ENCODE results near the gene XPNPEP2.

DNA sequence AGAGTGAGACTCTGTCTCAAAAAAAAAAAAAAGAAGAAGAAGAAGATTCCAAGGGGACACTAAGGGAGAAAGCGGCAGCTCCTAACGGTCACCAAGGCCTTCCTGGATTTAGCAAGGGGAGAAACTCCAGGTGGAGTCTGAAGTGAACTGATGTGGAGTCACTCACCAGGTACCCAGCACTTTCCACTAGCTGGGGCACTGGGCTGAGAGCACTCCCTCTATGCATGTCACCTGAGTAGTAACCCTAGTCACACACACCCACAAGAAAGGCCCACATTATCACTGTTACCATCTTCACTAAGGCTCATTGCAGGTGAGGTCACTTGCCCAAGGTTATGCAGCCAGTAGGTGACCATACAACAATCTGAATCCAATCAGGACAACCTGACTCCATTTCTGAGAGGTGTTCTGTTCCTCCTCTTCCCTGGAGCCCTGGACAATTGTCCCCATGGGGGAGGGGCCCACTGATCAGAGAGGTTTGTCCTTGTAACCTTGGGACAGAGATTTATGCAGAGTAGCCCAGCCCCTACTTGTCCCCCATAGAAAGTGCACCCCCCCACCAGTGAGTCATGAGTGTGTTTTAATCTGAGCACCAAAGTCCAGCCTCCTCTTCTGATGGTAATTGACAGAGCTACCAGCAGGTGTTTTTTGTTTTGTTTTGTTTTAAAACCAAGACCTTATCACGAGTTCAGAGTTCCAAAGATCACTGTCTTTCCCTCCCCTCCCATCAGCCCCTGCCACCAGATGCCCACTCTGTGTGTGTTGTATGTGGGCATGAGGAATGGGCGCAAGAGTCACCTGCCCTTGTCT is 35.1 kb downstream of the XPNPEP2 start:
- TF ChIP-seq, protein P1, sequence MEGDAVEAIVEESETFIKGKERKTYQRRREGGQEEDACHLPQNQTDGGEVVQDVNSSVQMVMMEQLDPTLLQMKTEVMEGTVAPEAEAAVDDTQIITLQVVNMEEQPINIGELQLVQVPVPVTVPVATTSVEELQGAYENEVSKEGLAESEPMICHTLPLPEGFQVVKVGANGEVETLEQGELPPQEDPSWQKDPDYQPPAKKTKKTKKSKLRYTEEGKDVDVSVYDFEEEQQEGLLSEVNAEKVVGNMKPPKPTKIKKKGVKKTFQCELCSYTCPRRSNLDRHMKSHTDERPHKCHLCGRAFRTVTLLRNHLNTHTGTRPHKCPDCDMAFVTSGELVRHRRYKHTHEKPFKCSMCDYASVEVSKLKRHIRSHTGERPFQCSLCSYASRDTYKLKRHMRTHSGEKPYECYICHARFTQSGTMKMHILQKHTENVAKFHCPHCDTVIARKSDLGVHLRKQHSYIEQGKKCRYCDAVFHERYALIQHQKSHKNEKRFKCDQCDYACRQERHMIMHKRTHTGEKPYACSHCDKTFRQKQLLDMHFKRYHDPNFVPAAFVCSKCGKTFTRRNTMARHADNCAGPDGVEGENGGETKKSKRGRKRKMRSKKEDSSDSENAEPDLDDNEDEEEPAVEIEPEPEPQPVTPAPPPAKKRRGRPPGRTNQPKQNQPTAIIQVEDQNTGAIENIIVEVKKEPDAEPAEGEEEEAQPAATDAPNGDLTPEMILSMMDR (conservative IDR thresholded peaks at IDR 0.05) = no peak
- TF ChIP-seq EZH2 (IDR thresholded peaks at IDR 0.05; ENCODE audit: low read depth) = no peak
